HEK293T (cell line): ENCODE measurements around the gene TDP2.

Experiments used
- CTCF ChIA-PET: fragments of 350-600 bp; formaldehyde crosslinking; extraction: SDS; loops from one replicate; lab custom pipeline; 2021; ENCODE audit warnings: antibody characterized with exemption, inconsistent platforms; lab: Yijun Ruan, JAX
- POLR2A ChIA-PET: fragments of 350-600 bp; formaldehyde crosslinking; extraction: SDS; loops from one replicate; lab custom pipeline; 2020; ENCODE audit warnings: antibody characterized with exemption, inconsistent platforms; lab: Yijun Ruan, JAX
- DNase-seq: peaks from one replicate; pipeline ENCODE4 v3.0.0; 2012; ENCODE audit warnings: mixed read lengths; ENCODE audit errors: extremely low spot score
- ARNT ChIP-seq: fragments of 450-650 bp; IDR thresholded peaks from 2 replicates; pipeline ENCODE4 v1.6.1; 2017; ENCODE audit warnings: mild to moderate bottlenecking
- BHLHE40 ChIP-seq: fragments of 450-650 bp; IDR thresholded peaks from 2 replicates; pipeline ENCODE4 v1.6.1; 2016; ENCODE audit warnings: mild to moderate bottlenecking, moderate library complexity, borderline replicate concordance
- CTBP1 ChIP-seq: fragments of 450-650 bp; IDR thresholded peaks from 2 replicates; pipeline ENCODE4 v1.6.1; 2016; ENCODE audit warnings: borderline replicate concordance
- ELF4 ChIP-seq: fragments of 450-650 bp; IDR thresholded peaks from 2 replicates; pipeline ENCODE4 v1.6.1; 2017; ENCODE audit warnings: antibody characterized with exemption
- FOXA1 ChIP-seq: fragments of 450-650 bp; IDR thresholded peaks from 2 replicates; pipeline ENCODE4 v1.6.1; 2016; ENCODE audit warnings: mild to moderate bottlenecking
- FOXK2 ChIP-seq: fragments of 450-650 bp; IDR thresholded peaks from 2 replicates; pipeline ENCODE4 v1.6.1; 2016; ENCODE audit warnings: mild to moderate bottlenecking
- FOXM1 ChIP-seq: fragments of 450-650 bp; IDR thresholded peaks from 2 replicates; pipeline ENCODE4 v1.6.1; 2017; ENCODE audit warnings: mild to moderate bottlenecking, borderline replicate concordance
- HDGF ChIP-seq: fragments of 450-650 bp; IDR thresholded peaks from 2 replicates; pipeline ENCODE4 v1.6.1; 2017; ENCODE audit warnings: antibody characterized with exemption, borderline replicate concordance
- L3MBTL2 ChIP-seq: fragments of 450-650 bp; conservative IDR thresholded peaks from 2 replicates; pipeline ENCODE4 v1.6.1; 2016; ENCODE audit warnings: mild to moderate bottlenecking
- LEF1 ChIP-seq: fragments of 450-650 bp; IDR thresholded peaks from 2 replicates; pipeline ENCODE4 v1.6.1; 2017; ENCODE audit warnings: mild to moderate bottlenecking, borderline replicate concordance
- NFRKB ChIP-seq: fragments of 450-650 bp; IDR thresholded peaks from 2 replicates; pipeline ENCODE4 v1.6.1; 2016; ENCODE audit warnings: mild to moderate bottlenecking, moderate library complexity
- PKNOX1 ChIP-seq: fragments of 450-650 bp; IDR thresholded peaks from 2 replicates; pipeline ENCODE4 v1.6.1; 2016
- SP1 ChIP-seq: fragments of 450-650 bp; IDR thresholded peaks from 2 replicates; pipeline ENCODE4 v1.6.1; 2017
- SUZ12 ChIP-seq: fragments of 450-650 bp; IDR thresholded peaks from 2 replicates; pipeline ENCODE4 v1.6.1; 2016; ENCODE audit warnings: mild to moderate bottlenecking
- TARDBP ChIP-seq: fragments of 450-650 bp; IDR thresholded peaks from 2 replicates; pipeline ENCODE4 v1.6.1; 2016
- ZNF384 ChIP-seq: fragments of 450-650 bp; IDR thresholded peaks from 2 replicates; pipeline ENCODE4 v1.6.1; 2016

TDP2 gene

GRCh38 chr6:24666641-24667377, at the start of gene TDP2, which contains the start of gene ACOT13:
Gene TDP2, minus strand, starts transcription at chr6:24666899. Its CDS starts 37 bp downstream, at chr6:24666862.
Gene ACOT13, plus strand, starts transcription at chr6:24667077. Its CDS starts 187 bp downstream, at chr6:24667264.
- CTCF ChIA-PET = interaction anchor here (0.5 to 1.5 kb wide), 4 partner anchors 18 to 86 kb away, joined by 3 to 5 read pairs (median 4); no protein-coding TSS in a partner anchor
- POLR2A ChIA-PET = interaction anchor here (0.7 to 2.4 kb wide), 8 partner anchors 11 to 300 kb away, joined by 3 to 14 read pairs (median 4); partner anchors contain the start of gene KIAA0319
- DNase-seq = peak; percentile 97
- TF ChIP-seq TARDBP (no peak), CTBP1 (peak; percentile 19; the same call in 1 of the 2 replicates), PKNOX1 (no peak), FOXM1 (no peak), SUZ12 (no peak), HDGF (peak; percentile 20; the same call in 1 of the 2 replicates), NFRKB (no peak), BHLHE40 (no peak), L3MBTL2 (peak; percentile 77)

GRCh38 chr6:24710519-24711303, 44.0 kb upstream of the TDP2 start:
- POLR2A ChIA-PET = interaction anchor here (0.6 kb wide), 1 partner anchor 354 kb away, joined by 3 read pairs; no protein-coding TSS in a partner anchor
- DNase-seq = no peak
- TF ChIP-seq ZNF384 (no peak), L3MBTL2 (no peak), BHLHE40 (no peak), ELF4 (no peak), SP1 (no peak), SUZ12 (no peak), PKNOX1 (no peak), FOXK2 (no peak), FOXA1 (no peak), CTBP1 (no peak), TARDBP (no peak)
- CTCF ChIA-PET = no interaction called here

GRCh38 chr6:24709014-24709711, 42.5 kb upstream of the TDP2 start:
- TF ChIP-seq ZNF384 (no peak), PKNOX1 (no peak)
- POLR2A ChIA-PET = no interaction called here
- CTCF ChIA-PET = interaction anchor here (0.7 kb wide), 1 partner anchor 334 kb away, joined by 10 read pairs; no protein-coding TSS in a partner anchor
- no peak for DNase-seq

GRCh38 chr6:24708612-24709011, 41.9 kb upstream of the TDP2 start:
- DNase-seq = no peak
- CTCF ChIA-PET = no interaction called here
- POLR2A ChIA-PET = no interaction called here
- TF ChIP-seq TARDBP (no peak), BHLHE40 (no peak), ARNT (no peak), ZNF384 (no peak), L3MBTL2 (no peak), CTBP1 (no peak), LEF1 (no peak), PKNOX1 (no peak), FOXK2 (no peak), NFRKB (no peak), FOXA1 (no peak), HDGF (no peak), SP1 (no peak)

- no peak for TF ChIP-seq FOXK2
- TF ChIP-seq CTBP1 = no peak
- TF ChIP-seq HDGF = no peak
- no peak for TF ChIP-seq NFRKB
- no peak for TF ChIP-seq ARNT
- no peak for TF ChIP-seq FOXM1
- TF ChIP-seq FOXA1 = no peak
- no peak for TF ChIP-seq SP1
- no peak for TF ChIP-seq ELF4
- TF ChIP-seq BHLHE40 = no peak
- no peak for TF ChIP-seq TARDBP
- no peak for TF ChIP-seq LEF1
- TF ChIP-seq SUZ12 = no peak
- DNase-seq = no peak
- ChIA-PET CTCF (interaction anchor here (0.6 to 1.7 kb wide), 4 partner anchors 17 to 313 kb away, joined by 3 to 5 read pairs (median 3); no protein-coding TSS in a partner anchor), POLR2A (no interaction called here)
Observed at GRCh38 chr6:24704468-24704867, 37.8 kb upstream of the TDP2 start.
